Activated CD8-positive, alpha-beta T cell treated with anti-CD3 and anti-CD28 coated beads, Interleukin-2, amount 10 ng/mL, durations not matched to agents 7 days and 5 days (primary cell): ENCODE results near the gene PLEKHA1. TPM values are rescaled to one million over a fixed set of nuclear protein-coding genes. Genes with fewer than 3 reads are reported as not detected.

ENCODE experiments used
- ATAC-seq: fragments of 150-1000 bp; cut with Tn5 transposase; one replicate; pipeline ENCODE4 v1.10.0; 2021; ENCODE audit warnings: moderate library complexity
- CTCF ChIA-PET: fragments of 350-600 bp; sonication (Branson Sonifier 250); formaldehyde crosslinking; loops from one replicate; lab custom pipeline; 2021; ENCODE audit warnings: antibody characterized with exemption; lab: Charles Lee
- POLR2A ChIA-PET: fragments of 350-600 bp; sonication (Branson Sonifier 250); formaldehyde crosslinking; loops from one replicate; lab custom pipeline; 2021; ENCODE audit warnings: antibody characterized with exemption; lab: Charles Lee
- DNase-seq: peaks from one replicate; pipeline ENCODE4 v3.0.0-alpha.2; 2020
- H3K27ac Mint-ChIP-seq: one replicate; pipeline ENCODE4 v1.8.0; 2021; ENCODE audit warnings: mild to moderate bottlenecking, mixed read lengths
- H3K27me3 Mint-ChIP-seq: one replicate; pipeline ENCODE4 v1.8.0; 2021; ENCODE audit warnings: low read depth, mixed read lengths
- H3K36me3 Mint-ChIP-seq: one replicate; pipeline ENCODE4 v1.8.0; 2021; ENCODE audit warnings: low read depth, mixed read lengths
- H3K4me1 Mint-ChIP-seq: one replicate; pipeline ENCODE4 v1.8.0; 2021; ENCODE audit warnings: low read depth, mixed read lengths
- H3K4me3 Mint-ChIP-seq: one replicate; pipeline ENCODE4 v1.8.0; 2021; ENCODE audit warnings: mild to moderate bottlenecking, mixed read lengths
- H3K9me3 Mint-ChIP-seq: one replicate; pipeline ENCODE4 v1.8.0; 2022; ENCODE audit warnings: mixed read lengths; ENCODE audit not compliant: insufficient read depth
- total RNA-seq, 2 experiments: library from RNA; stranded (reverse); gene quantifications; one replicate each; pipeline ENCODE4 v1.2.3, GENCODE V29; 2021

PLEKHA1 gene
- total RNA-seq, 2 experiments from 2014 or later: 9.6 to 11.7 TPM

DNA sequence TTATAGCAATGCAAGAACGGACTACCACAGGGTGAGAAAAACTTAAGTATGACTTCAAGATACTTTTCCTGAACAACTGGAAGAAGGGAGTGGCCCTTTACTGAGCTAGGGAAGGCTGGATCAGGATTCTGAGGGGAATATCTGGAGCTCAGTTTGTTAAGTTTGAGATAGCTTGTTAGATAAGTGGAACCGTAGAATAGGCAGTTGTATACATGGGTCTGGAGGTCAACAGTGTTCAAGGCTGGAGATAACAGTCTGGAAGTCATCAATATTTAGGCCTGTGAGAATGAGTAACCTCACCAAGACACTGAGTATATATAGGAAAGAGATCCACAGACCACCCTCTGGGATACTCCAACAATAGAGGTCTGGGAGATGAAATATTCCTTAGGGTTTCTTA, 7.2 kb downstream of the PLEKHA1 start:
- DNase-seq (no peak), ATAC-seq (no peak)
- Mint-ChIP-seq H3K27ac (no peak overlapping the region), H3K4me1 (peaks cover 15% of the 10 kb centered on the region), H3K36me3 (peaks cover 21% of the 10 kb centered on the region), H3K4me3 (no peak overlapping the region), H3K9me3 (no peaks in the 10 kb centered on the region), H3K27me3 (no peaks in the 10 kb centered on the region)
- POLR2A ChIA-PET: no interaction called here
- CTCF ChIA-PET: interaction anchor here (1.6 kb wide), 1 partner anchor 8 kb away, joined by 4 read pairs; no protein-coding TSS in a partner anchor

- POLR2A ChIA-PET: no interaction called here
- Mint-ChIP-seq H3K4me3 (no peak overlapping the region), H3K27ac (no peak overlapping the region), H3K27me3 (no peaks in the 10 kb centered on the region), H3K4me1 (peaks cover 12% of the 10 kb centered on the region), H3K36me3 (peaks cover 21% of the 10 kb centered on the region), H3K9me3 (no peaks in the 10 kb centered on the region)
- CTCF ChIA-PET: interaction anchor here (0.8 to 1.1 kb wide), 2 partner anchors 12 to 37 kb away, joined by 3 to 4 read pairs; partner anchors contain the start of gene PLEKHA1
- no peak for ATAC-seq
- DNase-seq: no peak
Observed at GRCh38 chr10:122386514-122386913, 12.0 kb downstream of the PLEKHA1 start.

- Mint-ChIP-seq H3K27me3 (no peaks in the 10 kb centered on the region), H3K4me3 (no peak overlapping the region), H3K9me3 (no peaks in the 10 kb centered on the region), H3K36me3 (peaks cover 21% of the 10 kb centered on the region), H3K27ac (no peak overlapping the region), H3K4me1 (peaks cover 8% of the 10 kb centered on the region)
- POLR2A ChIA-PET: no interaction called here
- DNase-seq (no peak), ATAC-seq (no peak)
- CTCF ChIA-PET: interaction anchor here (0.7 to 1.1 kb wide), 4 partner anchors 13 to 54 kb away, joined by 3 to 4 read pairs (median 3); partner anchors contain the start of gene PLEKHA1
Observed at GRCh38 chr10:122387572-122387971, 13.1 kb downstream of the PLEKHA1 start.

DNA sequence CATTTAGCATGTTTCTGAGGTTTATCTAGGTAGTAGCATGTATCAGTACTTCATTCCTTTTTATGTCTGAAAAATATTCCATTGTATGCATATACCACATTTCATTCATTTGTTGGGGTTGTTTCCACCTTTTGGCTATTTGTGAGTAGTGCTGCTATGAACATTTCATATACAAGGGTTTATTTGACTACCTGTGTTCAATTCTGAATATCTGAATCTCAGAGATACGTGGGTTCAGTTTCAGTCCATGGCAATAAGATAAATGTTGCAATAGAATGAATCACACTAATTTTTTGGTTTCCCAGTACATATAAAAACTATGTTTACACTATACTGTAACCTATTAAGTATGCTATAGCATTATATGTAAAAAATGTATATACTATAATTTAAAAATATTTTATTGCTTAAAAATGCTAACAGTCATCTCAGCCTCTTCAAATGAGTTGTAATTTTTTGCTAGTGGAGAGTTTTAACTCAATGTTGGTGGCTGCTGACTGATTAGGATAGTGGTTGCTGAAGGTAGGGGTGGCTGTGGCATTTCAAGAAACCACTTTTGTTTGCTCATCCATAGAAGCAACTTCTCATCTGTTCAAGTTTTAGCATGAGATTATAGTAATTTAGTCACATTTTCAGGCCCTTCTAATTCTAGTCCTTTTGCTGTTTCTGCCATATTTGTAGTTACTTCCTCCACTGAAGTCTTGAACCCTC, 13.9 kb downstream of the PLEKHA1 start:
- no peaks in the 10 kb centered on the region for H3K9me3 Mint-ChIP-seq
- no peaks in the 10 kb centered on the region for H3K27me3 Mint-ChIP-seq
- no peak overlapping the region for H3K27ac Mint-ChIP-seq
- CTCF ChIA-PET: no interaction called here
- H3K4me3 Mint-ChIP-seq: no peak overlapping the region
- no peak for DNase-seq
- ATAC-seq: no peak
- POLR2A ChIA-PET: no interaction called here
- peaks cover 23% of the 10 kb centered on the region for H3K36me3 Mint-ChIP-seq
- H3K4me1 Mint-ChIP-seq: peaks cover 8% of the 10 kb centered on the region

GRCh38 chr10:122390271-122390670, 15.8 kb downstream of the PLEKHA1 start:
- Mint-ChIP-seq H3K27me3 (no peaks in the 10 kb centered on the region), H3K27ac (no peak overlapping the region), H3K9me3 (no peaks in the 10 kb centered on the region), H3K4me1 (peaks cover 8% of the 10 kb centered on the region), H3K36me3 (peaks cover 32% of the 10 kb centered on the region), H3K4me3 (no peak overlapping the region)
- ChIA-PET CTCF (interaction anchor here (0.8 to 1.7 kb wide), 4 partner anchors 9 to 47 kb away, joined by 3 to 5 read pairs (median 4); no protein-coding TSS in a partner anchor), POLR2A (no interaction called here)
- no peak for ATAC-seq
- no peak for DNase-seq

GRCh38 chr10:122390679-122391078, 16.2 kb downstream of the PLEKHA1 start:
- no peak overlapping the region for H3K4me3 Mint-ChIP-seq
- no peaks in the 10 kb centered on the region for H3K9me3 Mint-ChIP-seq
- DNase-seq (no peak), ATAC-seq (no peak)
- no peaks in the 10 kb centered on the region for H3K27me3 Mint-ChIP-seq
- ChIA-PET POLR2A (no interaction called here), CTCF (interaction anchor here (0.9 to 1.7 kb wide), 3 partner anchors 44 to 92 kb away, joined by 3 to 5 read pairs (median 4); no protein-coding TSS in a partner anchor)
- H3K4me1 Mint-ChIP-seq: peaks cover 8% of the 10 kb centered on the region
- H3K27ac Mint-ChIP-seq: no peak overlapping the region
- H3K36me3 Mint-ChIP-seq: peaks cover 31% of the 10 kb centered on the region

DNA sequence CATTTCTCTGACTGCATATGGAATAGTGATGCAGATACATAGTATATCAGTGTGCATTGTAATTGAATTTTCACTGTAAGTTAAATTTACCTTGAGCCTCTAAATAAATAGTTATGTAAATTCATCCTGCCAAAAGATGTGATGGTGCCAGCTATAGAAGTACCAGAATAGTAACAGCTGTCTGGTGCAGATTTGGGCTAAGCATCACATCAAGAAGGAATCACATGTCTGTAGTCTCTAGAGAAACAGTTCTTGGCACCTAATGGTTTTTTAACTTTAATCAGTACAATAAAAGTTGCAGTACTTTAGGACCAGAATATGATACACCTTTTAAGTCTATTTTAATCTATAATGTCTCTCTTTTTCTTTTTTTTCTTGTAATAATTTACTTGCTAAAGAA, 17.4 kb downstream of the PLEKHA1 start:
- Mint-ChIP-seq H3K36me3 (peaks cover 34% of the 10 kb centered on the region), H3K4me1 (peaks cover 8% of the 10 kb centered on the region), H3K27me3 (no peaks in the 10 kb centered on the region), H3K4me3 (no peak overlapping the region), H3K27ac (no peak overlapping the region), H3K9me3 (no peaks in the 10 kb centered on the region)
- no peak for ATAC-seq
- DNase-seq: no peak
- CTCF ChIA-PET: interaction anchor here (0.7 to 1.3 kb wide), 2 partner anchors 19 to 93 kb away, joined by 3 to 4 read pairs; no protein-coding TSS in a partner anchor
- POLR2A ChIA-PET: no interaction called here

- Mint-ChIP-seq H3K4me1 (peaks cover 8% of the 10 kb centered on the region), H3K27me3 (no peaks in the 10 kb centered on the region), H3K4me3 (no peak overlapping the region), H3K9me3 (no peaks in the 10 kb centered on the region), H3K27ac (no peak overlapping the region), H3K36me3 (peaks cover 31% of the 10 kb centered on the region)
- ATAC-seq: no peak
- POLR2A ChIA-PET: no interaction called here
- CTCF ChIA-PET: interaction anchor here (1.5 kb wide), 1 partner anchor 42 kb away, joined by 6 read pairs; no protein-coding TSS in a partner anchor
- no peak for DNase-seq
Observed at GRCh38 chr10:122392835-122393234, 18.3 kb downstream of the PLEKHA1 start.

DNA sequence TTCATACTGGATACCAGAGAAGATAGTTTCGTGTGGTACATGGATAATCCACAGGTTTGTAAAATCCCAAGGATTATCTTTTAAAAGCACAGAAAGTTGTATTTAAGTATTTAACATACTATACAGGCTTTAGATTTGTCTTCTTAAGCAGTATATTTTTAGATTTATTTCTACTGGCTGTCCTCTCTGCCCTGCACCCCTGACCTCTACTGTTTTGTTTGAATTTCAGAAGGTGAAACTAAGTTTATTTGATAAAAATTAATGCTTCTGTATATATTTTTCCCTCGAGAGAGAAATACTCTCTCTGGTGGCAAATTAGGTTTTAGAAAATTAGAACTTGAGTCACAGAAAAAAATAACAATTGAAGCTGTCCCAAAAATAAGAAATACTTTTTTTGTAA, 18.8 kb downstream of the PLEKHA1 start:
- CTCF ChIA-PET: interaction anchor here (1.5 kb wide), 1 partner anchor 41 kb away, joined by 6 read pairs; no protein-coding TSS in a partner anchor
- Mint-ChIP-seq H3K27me3 (no peaks in the 10 kb centered on the region), H3K27ac (no peak overlapping the region), H3K4me1 (peaks cover 5% of the 10 kb centered on the region), H3K4me3 (no peak overlapping the region), H3K36me3 (peaks cover 33% of the 10 kb centered on the region), H3K9me3 (no peaks in the 10 kb centered on the region)
- DNase-seq (no peak), ATAC-seq (no peak)
- POLR2A ChIA-PET: no interaction called here

DNA sequence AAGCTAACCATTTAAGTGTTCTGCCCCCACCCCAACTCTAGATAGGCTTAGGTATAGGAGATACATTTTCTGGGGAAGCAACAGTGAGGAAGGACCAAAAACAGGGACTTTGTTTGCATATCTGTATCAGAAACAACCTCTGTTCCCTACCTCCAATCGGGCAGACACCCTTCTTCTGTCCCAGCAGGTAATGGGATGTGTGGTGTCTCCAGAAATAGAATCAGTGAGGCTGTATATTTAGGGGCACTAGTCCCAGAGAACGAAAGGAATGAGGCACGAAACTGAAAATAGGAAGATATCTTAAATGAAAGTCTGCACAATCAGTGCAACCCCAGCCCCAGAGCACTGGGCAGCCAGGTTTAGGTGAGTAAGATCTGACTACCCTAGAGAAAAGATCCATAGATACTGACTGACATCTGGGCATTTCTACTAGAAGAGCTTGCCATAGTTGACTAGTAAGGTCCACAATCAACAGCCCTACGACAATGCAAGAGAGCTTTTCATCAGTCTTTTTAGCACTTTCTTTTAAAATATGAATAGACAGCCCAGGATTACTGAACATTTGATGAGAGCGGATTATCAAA, 28.1 kb downstream of the PLEKHA1 start:
- Mint-ChIP-seq H3K27ac (no peak overlapping the region), H3K36me3 (peaks cover 18% of the 10 kb centered on the region), H3K4me3 (no peak overlapping the region), H3K9me3 (no peaks in the 10 kb centered on the region), H3K4me1 (peaks cover 2% of the 10 kb centered on the region), H3K27me3 (no peaks in the 10 kb centered on the region)
- no peak for ATAC-seq
- ChIA-PET POLR2A (no interaction called here), CTCF (interaction anchor here (0.6 kb wide), 1 partner anchor 105 kb away, joined by 3 read pairs; no protein-coding TSS in a partner anchor)
- DNase-seq: no peak

- DNase-seq: no peak
- H3K9me3 Mint-ChIP-seq: no peaks in the 10 kb centered on the region
- ChIA-PET POLR2A (no interaction called here), CTCF (interaction anchor here (0.7 to 1.4 kb wide), 2 partner anchors 11 to 46 kb away, joined by 3 read pairs; no protein-coding TSS in a partner anchor)
- ATAC-seq: no peak
- H3K27me3 Mint-ChIP-seq: no peaks in the 10 kb centered on the region
- peaks cover 2% of the 10 kb centered on the region for H3K4me1 Mint-ChIP-seq
- peaks cover 17% of the 10 kb centered on the region for H3K36me3 Mint-ChIP-seq
- H3K4me3 Mint-ChIP-seq: no peak overlapping the region
- no peak overlapping the region for H3K27ac Mint-ChIP-seq
Observed at GRCh38 chr10:122404576-122404975, 30.1 kb downstream of the PLEKHA1 start.
